Heart right ventricle (tissue), 16 donors: ENCODE results near the gene PLCD3. TPM values are rescaled to one million over a fixed set of nuclear protein-coding genes. Genes with fewer than 3 reads are reported as not detected.

Experiments used
- ATAC-seq, 8 donors: fragments of 200-7000 bp; cut with Tn5 transposase; one replicate each; pipeline ENCODE4 v1.9.1; 2020; ENCODE audit warnings: mild to moderate bottlenecking in 8 of 8, moderate library complexity in 8 of 8, moderate number of reproducible peaks in 1 of 8
- DNase-seq, 2 donors: peaks; one replicate each; pipeline ENCODE4 v3.0.0-alpha.2; 2020
- H3K27ac ChIP-seq, 10 donors: fragments of 200-600 bp; sonication (generic) in 2 of 10; one replicate each; pipeline versions ENCODE4 v1.5.0 to v1.8.0; 2020 to 2022; ENCODE audit warnings: mild to moderate bottlenecking in 3 of 10
- H3K27me3 ChIP-seq, 7 donors: fragments of 200-600 bp; one replicate each; pipeline ENCODE4 v1.8.0; 2021 to 2022; ENCODE audit warnings: mild to moderate bottlenecking in 2 of 7
- H3K36me3 ChIP-seq, 9 donors: fragments of 200-600 bp; sonication (generic) in 1 of 9; one replicate each; pipeline versions ENCODE4 v1.5.0 to v1.8.0; 2020 to 2022; ENCODE audit warnings: mild to moderate bottlenecking in 2 of 9
- H3K4me1 ChIP-seq, 9 donors: fragments of 200-600 bp; sonication (generic) in 1 of 9; one replicate each; pipeline versions ENCODE4 v1.5.0 to v1.8.0; 2020 to 2022; ENCODE audit warnings: mild to moderate bottlenecking in 4 of 9
- H3K4me3 ChIP-seq, 10 donors: fragments of 200-600 bp; sonication (generic) in 2 of 10; one replicate each; pipeline versions ENCODE4 v1.5.0 to v1.8.0; 2020 to 2022; ENCODE audit warnings: mild to moderate bottlenecking in 7 of 10, moderate library complexity in 2 of 10
- H3K9me3 ChIP-seq, 11 donors: fragments of 200-600 bp in 10 of 11; sonication (generic) in 2 of 11; one replicate each; pipeline versions ENCODE4 v1.5.0 to v1.8.0; 2013 to 2022; ENCODE audit warnings: mild to moderate bottlenecking in 2 of 11, control low read depth in 1 of 11, moderate library complexity in 1 of 11
- CTCF ChIP-seq, 9 donors: fragments of 200-600 bp; sonication (generic) in 2 of 9; IDR thresholded peaks; one replicate each; pipeline versions ENCODE4 v1.5.0 to v1.8.0; 2021 to 2022; ENCODE audit warnings: antibody characterized with exemption in 9 of 9, mild to moderate bottlenecking in 5 of 9, moderate library complexity in 1 of 9
- WGBS, 2 donors: extraction: QIAGEN DNeasy Blood & Tissue Kit; methylation state at CpG; one replicate each; pipeline ENCODE4 v1.1.7; 2013; ENCODE audit warnings: inconsistent platforms in 1 of 2; 5-methylcytosine and 5-hydroxymethylcytosine counted together
- intact Hi-C, 10 donors: fragments of 100-400 bp; cut with DNase I; formaldehyde crosslinking; loops; one replicate each; pipeline versions ENCODE4 v1.11.1 to v1.14.2; 2022
- polyA plus RNA-seq, 2 donors: library from polyadenylated mRNA; stranded (reverse); fragments of 200-250 nt; gene quantifications; one replicate each; pipeline ENCODE4 v1.2.3, GENCODE V29; 2013
- total RNA-seq, 10 donors: library from RNA; stranded (reverse); fragmentation: NEBNext Ultra II Directional in 3 of 10; extraction: Animal tissue kit (Norgen Biotek cat#: 25700) in 3 of 10; gene quantifications; one replicate each; pipeline versions ENCODE4 v1.2.1 to v1.2.4, GENCODE V29; 2021 to 2023
- donor health status: Arrhythmogenic right ventricular cardiomyopathy.
- donor health status: ischemic (EF 13 %, LVEDD 7.1; RV severe dilation, severe dysfunction).
- donor health status: healthy with polysubstance abuse.
- donor health status: DM: no; HTN: yes; CAD: no.
- donor health status: DM: no; HTN: no; CAD: no.
- donor health status: ischemic (EF 25% LVEDD 6.9; RV normal size, moderate dysfunction).
- donor health status: ischemic (EF 25% LVEDD 5.7; RV mildly dilated, moderate dysfunction).
- donor health status: healthy.
- donor health status: DM: yes; HTN: yes; CAD: no.
- donor health status: Ischemic cardiomyopathy.
- donor health status: ischemic (EF 35%, LVEDD 5.7; RV mildly dilated, moderate dysfunction).
- donor health status: nonischemic (EF 11% LVEDD 7.7; RV severe dilation, severe dysfunction).
- donor health status: DM: yes; HTN: yes; CAD: no.
- donor health status: PGD.
- donor health status: ischemic (EF 29% LVEDD 5.4; RV normal size, mild dysfunction).
- donor health status: nonischemic (EF 23%, LVEDD 6.1; RV moderate dilation, normal function).

Gene PLCD3
- total and polyA plus RNA-seq, 12 donors, result 44.6 to 188 (median 112) TPM

- no peak for TF ChIP-seq CTCF (IDR thresholded peaks at IDR 0.05)
- H3K36me3 ChIP-seq, result peaks cover 0 to 58% (median 0%) of the 10 kb centered on the region in 9 donors
- H3K27ac ChIP-seq, result no peak overlapping the region
- intact Hi-C loops, result no loop called here
- H3K4me1 ChIP-seq, result peaks cover under 1 to 20% (median 16%) of the 10 kb centered on the region in 9 donors
- no peaks in the 10 kb centered on the region for H3K9me3 ChIP-seq
- ATAC-seq (no peak), DNase-seq (no peak)
- H3K4me3 ChIP-seq, result no peak overlapping the region
- WGBS, 2 donors, result 94% methylated on average over 23 of the region's 23 CpGs
- H3K27me3 ChIP-seq, result peaks cover 0 to 10% (median 0%) of the 10 kb centered on the region in 7 donors
Observed at GRCh38 chr17:45118691-45119090, 13.6 kb downstream of the PLCD3 start.

GRCh38 chr17:45117848-45118646 lies 14.3 kb downstream of the PLCD3 start:
- intact Hi-C loops, result no loop called here
- H3K36me3 ChIP-seq, result peaks cover 0 to 63% (median 0%) of the 10 kb centered on the region in 9 donors
- H3K9me3 ChIP-seq, result no peaks in the 10 kb centered on the region
- H3K4me3 ChIP-seq, result no peak overlapping the region
- H3K4me1 ChIP-seq, result peaks cover 0 to 13% (median 10%) of the 10 kb centered on the region in 9 donors
- no peak for ATAC-seq
- 91 to 93% methylated on average over 20 of the region's 20 CpGs for WGBS, 2 donors
- H3K27me3 ChIP-seq, result peaks cover 0 to 10% (median 0%) of the 10 kb centered on the region in 7 donors
- TF ChIP-seq CTCF (IDR thresholded peaks at IDR 0.05), result no peak
- DNase-seq, result no peak
- H3K27ac ChIP-seq, result no peak overlapping the region

- DNase-seq, result no peak
- H3K27ac ChIP-seq, result no peak overlapping the region
- TF ChIP-seq CTCF (IDR thresholded peaks at IDR 0.05), result no peak
- WGBS, 2 donors, result 96 to 97% methylated on average over 4 of the region's 4 CpGs
- peaks cover 0 to 70% (median 5%) of the 10 kb centered on the region in 9 donors for H3K36me3 ChIP-seq
- no peak overlapping the region for H3K4me3 ChIP-seq
- H3K9me3 ChIP-seq, result no peaks in the 10 kb centered on the region
- intact Hi-C loops, result no loop called here
- peaks cover 0 to 8% (median 4%) of the 10 kb centered on the region in 9 donors for H3K4me1 ChIP-seq
- H3K27me3 ChIP-seq, result peaks cover 0 to 10% (median 0%) of the 10 kb centered on the region in 7 donors
- no peak for ATAC-seq
Observed at GRCh38 chr17:45117334-45117733, 15.0 kb downstream of the PLCD3 start.

- no peak for DNase-seq
- no peak for TF ChIP-seq CTCF (IDR thresholded peaks at IDR 0.05)
- intact Hi-C loops, result no loop called here
- peaks cover 0 to 10% (median 6%) of the 10 kb centered on the region in 9 donors for H3K4me1 ChIP-seq
- no peak overlapping the region for H3K4me3 ChIP-seq
- WGBS, 2 donors, result 94 to 95% methylated on average over 10 of the region's 10 CpGs
- peaks cover 0 to 76% (median 5%) of the 10 kb centered on the region in 9 donors for H3K36me3 ChIP-seq
- no peak for ATAC-seq
- H3K27me3 ChIP-seq, result peaks cover 0 to 10% (median 0%) of the 10 kb centered on the region in 7 donors
- H3K9me3 ChIP-seq, result no peaks in the 10 kb centered on the region
- no peak overlapping the region for H3K27ac ChIP-seq
Observed at GRCh38 chr17:45116434-45117016, 15.8 kb downstream of the PLCD3 start.
